ENCODE data around the gene ACAD8. TPM values are rescaled to one million over a fixed set of nuclear protein-coding genes. Genes with fewer than 3 reads are reported as not detected.

ACAD8 gene
- total and polyA plus RNA-seq, 10 donors = 15.7 to 37.5 (median 27.2) TPM

DNA sequence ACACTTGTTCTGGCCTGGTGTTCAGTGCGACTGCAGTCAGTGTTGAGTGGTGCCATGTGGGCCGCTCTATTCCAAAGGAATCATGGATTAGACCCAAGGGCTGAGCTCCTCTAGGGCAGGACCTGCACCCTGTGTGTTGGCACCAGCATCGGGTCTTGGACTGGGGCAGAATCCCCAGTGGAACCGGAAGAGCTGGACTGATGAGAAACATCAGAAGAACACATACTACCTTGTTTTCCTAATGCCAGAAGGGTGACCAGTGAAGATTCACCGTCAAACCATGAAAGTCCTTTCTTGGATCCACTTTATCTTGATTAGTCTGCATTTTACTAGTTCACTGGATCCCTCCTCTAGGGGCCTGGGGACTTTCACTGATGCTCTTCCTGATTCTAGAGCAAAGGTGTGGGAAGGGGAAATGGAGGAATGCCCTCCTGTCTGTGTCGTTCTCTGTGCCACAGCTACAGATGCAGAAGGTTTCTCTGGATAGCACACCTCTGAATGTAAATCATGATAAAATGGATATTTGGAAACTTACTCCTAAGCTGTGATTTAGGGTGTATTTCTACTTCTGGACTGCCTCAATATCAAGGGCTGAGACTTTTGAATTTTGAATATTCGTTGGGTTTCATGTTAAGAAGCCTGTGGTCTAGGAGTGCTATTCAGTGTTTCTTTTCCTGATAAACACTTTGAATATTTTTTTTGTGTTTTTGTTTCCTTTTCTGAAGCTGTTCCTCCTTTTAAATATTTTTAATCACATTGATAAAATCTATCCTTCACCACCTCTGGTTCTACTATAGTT is 11.8 kb downstream of the ACAD8 start:
- 88 to 94% (median 93%) methylated on average over 7 of the region's 7 CpGs for WGBS, 5 donors
- Histone ChIP-seq H3K27me3 (replicated peaks in 1 of 7) (peaks cover 0 to 9% (median 0%) of the 10 kb centered on the region in 7 donors), H3K9me3 (no peaks in the 10 kb centered on the region), H3K4me1 (peaks cover 0 to 27% (median 0%) of the 10 kb centered on the region in 6 donors), H3K36me3 (peaks cover 0 to 53% (median 41%) of the 10 kb centered on the region in 6 donors), H3K4me3 (no peak overlapping the region), H3K27ac (no peak overlapping the region)
- TF ChIP-seq POLR2AphosphoS5 (IDR thresholded peaks at IDR 0.05) = no peak
- TF ChIP-seq POLR2A (IDR thresholded peaks at IDR 0.05) = no peak
- TF ChIP-seq, protein P1, sequence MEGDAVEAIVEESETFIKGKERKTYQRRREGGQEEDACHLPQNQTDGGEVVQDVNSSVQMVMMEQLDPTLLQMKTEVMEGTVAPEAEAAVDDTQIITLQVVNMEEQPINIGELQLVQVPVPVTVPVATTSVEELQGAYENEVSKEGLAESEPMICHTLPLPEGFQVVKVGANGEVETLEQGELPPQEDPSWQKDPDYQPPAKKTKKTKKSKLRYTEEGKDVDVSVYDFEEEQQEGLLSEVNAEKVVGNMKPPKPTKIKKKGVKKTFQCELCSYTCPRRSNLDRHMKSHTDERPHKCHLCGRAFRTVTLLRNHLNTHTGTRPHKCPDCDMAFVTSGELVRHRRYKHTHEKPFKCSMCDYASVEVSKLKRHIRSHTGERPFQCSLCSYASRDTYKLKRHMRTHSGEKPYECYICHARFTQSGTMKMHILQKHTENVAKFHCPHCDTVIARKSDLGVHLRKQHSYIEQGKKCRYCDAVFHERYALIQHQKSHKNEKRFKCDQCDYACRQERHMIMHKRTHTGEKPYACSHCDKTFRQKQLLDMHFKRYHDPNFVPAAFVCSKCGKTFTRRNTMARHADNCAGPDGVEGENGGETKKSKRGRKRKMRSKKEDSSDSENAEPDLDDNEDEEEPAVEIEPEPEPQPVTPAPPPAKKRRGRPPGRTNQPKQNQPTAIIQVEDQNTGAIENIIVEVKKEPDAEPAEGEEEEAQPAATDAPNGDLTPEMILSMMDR (IDR thresholded peaks at IDR 0.05 in 8 of 11, conservative IDR thresholded peaks at IDR 0.05 in 3 of 11) = no peak
- intact Hi-C loops (cut with DNase I; ENCODE audit: low total_unique reads) = no loop called here
- no peak for DNase-seq

GRCh38 chr11:134266440-134266839 is 13.1 kb downstream of the ACAD8 start:
- H3K4me1 ChIP-seq = peaks cover 0 to 25% (median 0%) of the 10 kb centered on the region in 6 donors
- intact Hi-C loops (cut with DNase I; ENCODE audit: low total_unique reads) = no loop called here
- H3K9me3 ChIP-seq = no peaks in the 10 kb centered on the region
- peaks cover 0 to 22% (median 7%) of the 10 kb centered on the region in 7 donors for H3K27me3 ChIP-seq (replicated peaks in 1 of 7)
- H3K4me3 ChIP-seq = no peak overlapping the region
- no peak for DNase-seq
- WGBS, 5 donors = 70 to 80% (median 76%) methylated on average over 5 of the region's 5 CpGs
- peaks cover 0 to 40% (median 30%) of the 10 kb centered on the region in 6 donors for H3K36me3 ChIP-seq
- no peak overlapping the region for H3K27ac ChIP-seq
- TF ChIP-seq POLR2A (IDR thresholded peaks at IDR 0.05) (no peak), POLR2AphosphoS5 (IDR thresholded peaks at IDR 0.05) (no peak)
- TF ChIP-seq, protein P1 (IDR thresholded peaks at IDR 0.05 in 8 of 11, conservative IDR thresholded peaks at IDR 0.05 in 3 of 11) = no peak

DNA sequence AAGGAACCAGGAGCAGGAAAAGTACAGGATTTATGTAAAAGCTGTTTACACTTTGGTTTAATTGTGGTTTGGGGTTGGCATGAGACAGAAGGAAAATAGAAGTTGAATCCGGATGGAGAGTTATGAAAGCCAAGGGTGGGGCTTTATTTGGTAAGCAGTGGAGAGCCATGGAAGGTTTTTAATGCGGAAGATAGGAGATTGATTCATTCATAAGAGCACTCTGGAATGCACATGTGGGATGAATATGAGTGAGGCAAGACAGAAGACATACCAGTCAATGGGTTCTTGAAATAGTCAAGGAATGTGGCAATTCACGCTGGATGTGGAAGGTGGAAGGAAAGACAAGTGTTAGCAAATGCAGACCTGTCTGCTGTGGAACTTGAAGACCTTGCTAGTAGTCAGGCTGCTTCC is 13.5 kb downstream of the ACAD8 start:
- intact Hi-C loops (cut with DNase I; ENCODE audit: low total_unique reads) = no loop called here

More for the DNA sequence above, 13.5 kb downstream of the ACAD8 start:
- Histone ChIP-seq H3K27ac (no peak overlapping the region), H3K4me1 (peaks cover 0 to 25% (median 0%) of the 10 kb centered on the region in 6 donors), H3K9me3 (no peaks in the 10 kb centered on the region), H3K27me3 (replicated peaks in 1 of 7) (peaks cover 0 to 26% (median 11%) of the 10 kb centered on the region in 7 donors), H3K36me3 (peaks cover 0 to 36% (median 26%) of the 10 kb centered on the region in 6 donors), H3K4me3 (no peak overlapping the region)
- TF ChIP-seq POLR2AphosphoS5 (IDR thresholded peaks at IDR 0.05) = no peak
- TF ChIP-seq POLR2A (IDR thresholded peaks at IDR 0.05) = no peak
- TF ChIP-seq, protein P1 (IDR thresholded peaks at IDR 0.05 in 8 of 11, conservative IDR thresholded peaks at IDR 0.05 in 3 of 11) = no peak
- 35 to 65% (median 44%) methylated on average over 3 of the region's 3 CpGs for whole genome bisulfite sequencing, 5 donors
- no peak for DNase-seq

Data from spleen (tissue), 11 donors.